AG04450 (cell line): ENCODE data around the gene TNRC6A. TPM values are rescaled to one million over a fixed set of nuclear protein-coding genes. Genes with fewer than 3 reads are reported as not detected.
"Not testable (repeated sequence)": the region's sequence is repeated elsewhere in the genome, so short reads cannot be mapped to it uniquely, and the experiment has no call there.

Experiments
- CTCF ChIA-PET: fragments of 300-600, 350-600 bp; formaldehyde crosslinking; extraction: SDS; loops from one replicate; lab custom pipeline; 2022; ENCODE audit warnings: antibody characterized with exemption, inconsistent platforms; lab: Charles Lee
- POLR2A ChIA-PET: fragments of 350-600 bp; formaldehyde crosslinking; extraction: SDS; loops from one replicate; lab custom pipeline; 2021; ENCODE audit warnings: antibody characterized with exemption, inconsistent platforms; lab: Yijun Ruan, JAX
- DNase-seq: peaks from one replicate; pipeline ENCODE4 v3.0.0-alpha.2; 2011; ENCODE audit warnings: low read depth, low spot score
- H3K27ac ChIP-seq: one replicate; pipeline ENCODE4 v1.5.1; 2012; ENCODE audit warnings: low read depth, low read length, control low read depth
- H3K27me3 ChIP-seq: one replicate; pipeline ENCODE4 v1.6.0; 2012; ENCODE audit warnings: low read length; ENCODE audit not compliant: control insufficient read depth, insufficient read depth
- H3K4me3 ChIP-seq: 2 replicates; pipeline ENCODE4 v1.5.1; 2011; ENCODE audit warnings: mild to moderate bottlenecking, low read depth, low read length, control low read depth
- H3K9me3 ChIP-seq: 2 replicates; pipeline ENCODE4 v1.5.1; 2012; ENCODE audit warnings: low read length; ENCODE audit not compliant: control insufficient read depth, insufficient read depth
- CTCF ChIP-seq: IDR thresholded peaks from 2 replicates; pipeline ENCODE4 v1.5.1; 2011; ENCODE audit warnings: low read depth, low read length, control low read depth, inconsistent platforms
- polyA plus RNA-seq: library from polyadenylated mRNA; depleted of rRNA; stranded (reverse); fragments of >200 nt; gene quantifications from 2 replicates; pipeline ENCODE4 v1.2.3, GENCODE V29; 2011

The TNRC6A gene
- polyA plus RNA-seq, 1 experiment, result 76.2 TPM

GRCh38 chr16:24839347-24839972 is 110.0 kb downstream of the TNRC6A start:
- no peaks in the 10 kb centered on the region for H3K27me3 ChIP-seq
- TF ChIP-seq CTCF, result no peak
- no peak for DNase-seq
- H3K4me3 ChIP-seq, result no peak overlapping the region
- ChIA-PET CTCF (interaction anchor here (0.6 to 2.1 kb wide), 5 partner anchors 67 to 386 kb away, joined by 3 to 6 read pairs (median 4); no protein-coding TSS in a partner anchor), POLR2A (interaction anchor here (0.6 to 1.2 kb wide), 2 partner anchors 212 to 269 kb away, joined by 3 to 9 read pairs; no protein-coding TSS in a partner anchor)
- H3K9me3 ChIP-seq, result no peaks in the 10 kb centered on the region
- H3K27ac ChIP-seq, result peak overlapping the region; percentile 87

- no peak for TF ChIP-seq CTCF
- Histone ChIP-seq H3K27me3 (no peaks in the 10 kb centered on the region), H3K27ac (no peak overlapping the region), H3K9me3 (no peaks in the 10 kb centered on the region; the same call in 1 of the 2 replicates), H3K4me3 (no peak overlapping the region)
- POLR2A ChIA-PET, result no interaction called here
- CTCF ChIA-PET, result interaction anchor here (1.0 kb wide), 1 partner anchor 273 kb away, joined by 3 read pairs; no protein-coding TSS in a partner anchor
- DNase-seq, result no peak
Measured at GRCh38 chr16:24841291-24841690, 111.8 kb downstream of the TNRC6A start.

- ChIA-PET CTCF (no interaction called here), POLR2A (no interaction called here)
- Histone ChIP-seq H3K27me3 (no peaks in the 10 kb centered on the region), H3K4me3 (no peak overlapping the region), H3K9me3 (no peaks in the 10 kb centered on the region; the same call in 1 of the 2 replicates), H3K27ac (no peak overlapping the region)
- no peak for DNase-seq
- TF ChIP-seq CTCF, result no peak
Measured at GRCh38 chr16:24844101-24845030, 114.9 kb downstream of the TNRC6A start.

- H3K27me3 ChIP-seq, CTCF ChIA-PET, DNase-seq, H3K27ac ChIP-seq, H3K4me3 ChIP-seq, H3K9me3 ChIP-seq: not testable (repeated sequence)
- POLR2A ChIA-PET, result interaction anchor here (0.6 kb wide), 1 partner anchor 143 kb away, joined by 5 read pairs; no protein-coding TSS in a partner anchor
Measured at GRCh38 chr16:24845031-24845365, 115.5 kb downstream of the TNRC6A start.

- ChIA-PET POLR2A (interaction anchor here (0.6 kb wide), 1 partner anchor 144 kb away, joined by 5 read pairs; no protein-coding TSS in a partner anchor), CTCF (no interaction called here)
- no peak within 1 kb of the TSS for H3K27ac ChIP-seq
- H3K4me3 ChIP-seq, result no peak within 1 kb of the TSS
- no peak for TF ChIP-seq CTCF
- no peaks in the 10 kb centered on the region; the same call in 1 of the 2 replicates for H3K9me3 ChIP-seq
- DNase-seq, result no peak
- no peaks in the 10 kb centered on the region for H3K27me3 ChIP-seq
Measured at GRCh38 chr16:24845726-24846547, 116.5 kb downstream of the TNRC6A start, which contains the start of gene SLC5A11. Gene SLC5A11 (plus strand): TSS chr16:24845963. CDS start chr16:24858644, 12,681 bp downstream.
